SJSA1 (cell line): ENCODE measurements around the gene TRIM39. TPM values are rescaled to one million over a fixed set of nuclear protein-coding genes. Genes with fewer than 3 reads are reported as not detected.
"Not testable (repeated sequence)": the region's sequence is repeated elsewhere in the genome, so short reads cannot be mapped to it uniquely, and the experiment has no call there.

ENCODE experiments used
- DNase-seq, 2 experiments: peaks; one replicate each; pipeline ENCODE4 v3.0.0-alpha.2; 2015 to 2020; ENCODE audit warnings: low spot score in 2 of 2, low read depth in 1 of 2
- H3K27ac ChIP-seq: fragments of 250-450 bp; sonication (Bioruptor Pico); 2 replicates; pipeline ENCODE4 v1.5.1; 2020; ENCODE audit warnings: mild to moderate bottlenecking, moderate library complexity
- H3K27me3 ChIP-seq: fragments of 250-450 bp; sonication (Bioruptor Pico); replicated peaks from 2 replicates; pipeline ENCODE4 v1.5.1; 2020; ENCODE audit warnings: mild to moderate bottlenecking, moderate library complexity
- H3K36me3 ChIP-seq: fragments of 250-450 bp; sonication (Bioruptor Pico); 2 replicates; pipeline ENCODE4 v1.5.1; 2020; ENCODE audit warnings: mild to moderate bottlenecking
- H3K4me1 ChIP-seq: fragments of 250-450 bp; sonication (Bioruptor Pico); replicated peaks from 2 replicates; pipeline ENCODE4 v1.6.1; 2021; ENCODE audit warnings: mild to moderate bottlenecking
- H3K4me3 ChIP-seq: fragments of 250-450 bp; sonication (Bioruptor Pico); 2 replicates; pipeline ENCODE4 v1.5.1; 2020; ENCODE audit warnings: mild to moderate bottlenecking
- H3K9me3 ChIP-seq: fragments of 250-450 bp; sonication (Bioruptor Pico); replicated peaks from 2 replicates; pipeline ENCODE4 v1.5.1; 2020; ENCODE audit warnings: mild to moderate bottlenecking
- total RNA-seq: library from RNA; depleted of rRNA; stranded (reverse); fragments of >200 nt; shearing (Covaris generic); gene quantifications from 2 replicates; pipeline ENCODE4 v1.2.3, GENCODE V29; 2014; rRNA removed

The TRIM39 gene
- total RNA-seq = 9.0 and 14.7 TPM in 2 replicates

DNA sequence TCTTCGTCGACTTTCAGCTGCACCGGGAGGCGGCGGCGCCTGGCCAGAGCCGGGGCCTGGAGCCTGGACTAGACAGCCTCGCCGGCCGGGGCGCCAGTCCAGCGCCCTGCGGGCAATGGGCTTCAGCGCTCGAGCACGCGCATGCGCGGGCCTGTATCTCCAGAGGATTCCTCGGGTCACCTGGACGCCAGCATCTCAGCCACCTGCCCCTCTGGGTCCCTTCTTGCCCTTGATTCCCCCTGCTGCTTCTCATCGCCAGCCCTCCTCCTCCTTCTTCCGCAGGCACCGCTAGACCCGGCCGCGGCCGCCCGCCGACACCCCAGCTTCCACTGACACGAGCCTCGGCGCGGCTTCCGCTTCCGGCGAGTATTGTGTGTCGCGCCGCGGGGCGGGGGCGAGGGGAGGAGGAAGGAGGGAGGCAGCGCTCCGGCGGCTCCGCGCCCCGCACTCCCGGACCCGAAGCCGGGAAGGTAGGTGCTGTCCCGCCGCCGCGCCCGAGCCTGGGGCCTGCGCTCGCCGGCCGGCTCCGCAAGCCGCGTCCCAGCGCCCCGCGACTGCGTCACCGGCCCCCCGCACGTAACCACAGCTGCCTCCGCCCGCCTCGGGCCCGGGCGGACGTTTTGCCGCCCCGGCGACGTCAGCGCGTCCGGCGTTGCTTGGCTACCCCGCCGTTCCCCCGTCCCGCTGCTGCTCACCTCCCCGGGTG lies at the start of gene TRIM39:
TRIM39 (plus strand) TSS at position 402 of the 706 bp plus-strand sequence. CDS start 2,391 bp downstream, outside the sequence.
- peak within 1 kb of the TSS; percentile 95 for H3K4me3 ChIP-seq
- H3K27ac ChIP-seq = peak within 1 kb of the TSS; percentile 91
- H3K36me3 ChIP-seq = peaks cover 26% of the 10 kb centered on the region
- H3K27me3 ChIP-seq = no peaks in the 10 kb centered on the region
- H3K4me1 ChIP-seq = peaks cover 38% of the 10 kb centered on the region
- H3K9me3 ChIP-seq = no peaks in the 10 kb centered on the region
- DNase-seq = peak; percentile 85 to 96

DNA sequence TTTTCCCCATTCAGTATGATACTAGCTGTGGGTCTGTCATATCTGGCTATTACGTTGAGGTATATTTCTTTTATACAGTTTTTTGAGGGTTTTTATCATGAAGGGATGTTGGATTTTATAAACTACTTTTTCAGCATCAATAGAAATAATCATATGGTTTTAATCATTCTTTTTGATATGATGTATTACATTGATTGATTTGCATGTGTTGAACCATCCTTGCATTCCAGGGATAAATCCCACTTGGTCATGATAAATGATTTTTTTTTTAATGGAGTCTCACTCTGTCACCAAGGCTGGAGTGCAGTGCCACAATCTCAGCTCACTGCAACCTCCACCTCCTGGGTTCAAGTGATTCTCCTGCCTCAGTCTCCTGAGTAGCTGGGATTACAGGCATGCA lies 45.7 kb upstream of the TRIM39 start:
- H3K9me3 ChIP-seq = peaks cover 27% of the 10 kb centered on the region
- not testable (repeated sequence) for H3K4me1 ChIP-seq, H3K27me3 ChIP-seq, H3K4me3 ChIP-seq, H3K27ac ChIP-seq, H3K36me3 ChIP-seq, DNase-seq

DNA sequence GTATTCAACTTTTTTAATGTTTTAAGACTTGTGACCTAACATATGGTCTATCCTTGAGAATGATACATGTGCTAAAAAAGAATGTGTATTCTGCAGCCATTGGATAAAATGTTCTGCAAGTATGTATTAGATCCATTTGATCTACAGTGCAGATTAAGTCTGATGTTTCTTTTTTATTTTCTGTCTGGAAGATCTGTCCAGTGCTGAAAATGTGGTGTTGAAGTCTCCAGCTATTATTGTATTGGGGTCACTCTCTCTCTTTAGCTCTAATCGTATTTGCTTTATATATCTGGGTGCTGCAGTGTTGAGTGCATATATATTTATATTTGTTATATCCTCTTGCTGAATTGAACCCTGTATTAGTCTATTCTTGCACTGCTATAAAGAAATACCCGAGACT lies 44.2 kb upstream of the TRIM39 start:
- H3K4me3 ChIP-seq = no peak overlapping the region
- no peak for DNase-seq

DNA sequence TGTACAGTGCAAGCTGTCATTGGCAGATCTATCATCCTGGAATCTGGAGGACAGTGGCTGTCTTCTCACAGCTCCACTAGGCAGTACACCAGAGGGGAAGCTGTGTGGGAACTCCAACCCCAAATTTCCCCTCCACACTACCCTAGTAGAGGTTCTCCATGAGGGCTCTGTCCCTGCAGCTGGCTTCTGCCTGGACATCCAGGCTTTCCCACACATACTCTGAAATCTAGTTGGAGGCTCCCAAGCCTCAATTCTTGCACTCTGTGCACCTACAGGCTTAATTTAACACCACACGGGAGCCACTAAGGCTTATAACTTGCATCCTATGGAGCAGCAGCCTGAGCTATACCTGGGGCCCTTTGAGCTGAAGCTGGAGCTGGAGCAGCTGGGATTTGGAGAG lies 43.0 kb upstream of the TRIM39 start:
- Histone ChIP-seq H3K4me1 (no peaks in the 10 kb centered on the region), H3K27ac (no peak overlapping the region), H3K27me3 (no peaks in the 10 kb centered on the region), H3K9me3 (peaks cover 31% of the 10 kb centered on the region), H3K4me3 (no peak overlapping the region), H3K36me3 (peaks cover 3% of the 10 kb centered on the region)
- DNase-seq = no peak

More for the DNA sequence above, 44.2 kb upstream of the TRIM39 start:
- Histone ChIP-seq H3K36me3 (no peaks in the 10 kb centered on the region), H3K27me3 (no peaks in the 10 kb centered on the region), H3K27ac (no peak overlapping the region), H3K9me3 (peaks cover 27% of the 10 kb centered on the region), H3K4me1 (no peaks in the 10 kb centered on the region)

DNA sequence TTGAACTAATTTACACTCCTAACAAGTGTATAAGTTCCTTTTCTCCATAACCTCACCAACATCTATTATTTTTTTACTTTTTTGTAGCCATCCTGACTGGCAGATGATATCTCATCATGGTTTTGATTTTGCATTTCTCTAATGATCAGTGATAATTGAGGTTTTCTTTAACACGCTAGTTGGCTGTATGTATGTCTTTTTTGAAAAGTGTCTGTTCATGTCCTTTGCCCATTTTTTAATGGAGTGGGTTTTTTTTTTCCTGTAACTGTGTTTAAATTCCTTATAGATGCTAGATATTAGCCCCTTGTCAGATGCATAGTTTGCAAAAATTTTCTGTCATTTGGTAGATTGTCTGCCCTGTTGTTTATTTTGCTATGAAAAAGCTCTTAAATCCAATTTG lies 39.6 kb upstream of the TRIM39 start:
- no peak overlapping the region for H3K4me3 ChIP-seq
- H3K36me3 ChIP-seq = peaks cover 26% of the 10 kb centered on the region
- H3K4me1 ChIP-seq = no peaks in the 10 kb centered on the region
- H3K27me3 ChIP-seq = no peaks in the 10 kb centered on the region
- peaks cover 18% of the 10 kb centered on the region for H3K9me3 ChIP-seq
- DNase-seq = no peak
- H3K27ac ChIP-seq = no peak overlapping the region

DNA sequence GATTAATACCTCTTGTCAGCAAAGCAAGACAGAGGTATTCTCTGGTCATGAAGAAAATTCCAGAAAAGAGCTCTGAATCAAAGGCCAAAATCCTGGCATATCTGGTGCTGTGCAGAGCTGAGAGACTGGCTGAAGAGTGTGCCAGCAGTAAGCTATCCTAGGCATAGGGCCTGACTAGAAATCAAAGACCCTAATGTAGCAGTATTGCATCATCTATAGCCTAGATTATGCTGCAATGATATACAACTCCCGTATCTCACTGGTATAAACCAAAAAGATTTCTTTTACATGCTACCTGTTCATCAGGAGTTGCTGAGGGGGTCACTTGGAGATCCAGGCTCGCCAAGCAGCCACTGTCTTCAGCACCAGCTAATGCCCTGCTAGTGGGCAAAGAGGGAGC lies 30.9 kb upstream of the TRIM39 start:
- no peak overlapping the region for H3K4me3 ChIP-seq
- no peaks in the 10 kb centered on the region for H3K27me3 ChIP-seq
- DNase-seq = no peak
- H3K27ac ChIP-seq = no peak overlapping the region
- H3K9me3 ChIP-seq = no peaks in the 10 kb centered on the region
- H3K4me1 ChIP-seq = no peaks in the 10 kb centered on the region
- H3K36me3 ChIP-seq = peaks cover 40% of the 10 kb centered on the region

DNA sequence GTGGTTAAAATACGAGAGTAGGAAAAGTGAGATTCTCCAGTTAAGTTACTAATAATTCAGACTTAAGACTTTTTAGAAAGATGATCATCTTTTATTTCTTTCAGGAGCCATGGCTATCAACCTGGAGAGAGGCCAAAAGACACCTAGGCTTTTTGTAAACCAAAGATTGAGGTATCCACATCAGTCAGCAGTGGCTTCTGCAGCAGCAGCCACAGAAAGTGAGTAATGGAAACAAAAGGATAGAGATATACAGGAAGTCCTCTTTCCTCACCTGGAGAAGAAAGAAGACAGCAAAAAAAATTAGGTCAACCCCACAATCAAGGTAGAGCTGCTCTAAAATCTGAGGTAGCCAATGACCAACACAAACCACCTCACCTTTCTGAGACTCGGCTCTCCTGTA lies 22.7 kb upstream of the TRIM39 start:
- Histone ChIP-seq H3K4me3 (no peak overlapping the region), H3K9me3 (no peaks in the 10 kb centered on the region), H3K27me3 (no peaks in the 10 kb centered on the region), H3K27ac (no peak overlapping the region), H3K36me3 (peaks cover 17% of the 10 kb centered on the region), H3K4me1 (no peaks in the 10 kb centered on the region)
- no peak for DNase-seq

DNA sequence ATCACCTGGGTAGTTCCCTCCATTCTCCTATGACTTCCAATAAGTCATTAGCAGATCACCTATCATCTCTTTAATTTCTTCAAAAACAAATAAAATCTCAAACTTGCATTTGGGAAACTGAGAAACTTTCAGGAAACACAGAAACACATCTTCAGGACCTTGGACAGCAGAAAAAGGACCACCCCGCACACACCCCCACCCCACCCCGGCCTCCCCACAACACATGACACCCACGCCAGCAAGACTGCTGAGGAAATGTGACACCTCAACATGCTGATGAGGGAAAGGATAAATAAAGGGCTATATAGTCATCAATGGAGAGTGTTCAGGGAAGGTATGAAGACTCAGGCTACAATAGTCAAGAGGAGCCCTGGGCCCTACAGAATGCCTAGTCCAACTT lies 15.6 kb upstream of the TRIM39 start:
- Histone ChIP-seq H3K27ac (no peak overlapping the region), H3K36me3 (peaks cover 53% of the 10 kb centered on the region), H3K9me3 (no peaks in the 10 kb centered on the region), H3K4me3 (no peak overlapping the region), H3K27me3 (no peaks in the 10 kb centered on the region), H3K4me1 (no peaks in the 10 kb centered on the region)
- DNase-seq = no peak

DNA sequence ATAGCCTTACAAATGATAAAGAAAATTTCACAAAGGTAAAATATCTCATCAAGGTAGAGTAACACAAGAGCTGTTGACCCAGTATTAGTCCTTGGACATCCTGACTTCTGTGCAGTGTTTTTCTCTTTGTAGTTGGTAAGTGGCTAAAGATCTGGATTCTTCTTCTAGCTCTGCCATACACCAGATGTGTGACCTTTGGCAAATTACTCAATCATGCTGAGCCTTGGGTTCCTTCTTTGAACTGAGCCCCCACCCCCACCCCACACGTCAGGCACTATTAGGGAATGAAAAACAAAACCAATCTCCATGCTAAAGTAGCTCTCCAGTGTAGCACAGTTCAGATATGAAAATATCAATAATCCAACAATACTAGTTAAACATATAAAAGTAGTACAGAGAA lies 15.1 kb upstream of the TRIM39 start:
- Histone ChIP-seq H3K27me3 (no peaks in the 10 kb centered on the region), H3K4me3 (no peak overlapping the region), H3K27ac (no peak overlapping the region), H3K9me3 (no peaks in the 10 kb centered on the region), H3K4me1 (no peaks in the 10 kb centered on the region), H3K36me3 (peaks cover 59% of the 10 kb centered on the region)
- no peak for DNase-seq

DNA sequence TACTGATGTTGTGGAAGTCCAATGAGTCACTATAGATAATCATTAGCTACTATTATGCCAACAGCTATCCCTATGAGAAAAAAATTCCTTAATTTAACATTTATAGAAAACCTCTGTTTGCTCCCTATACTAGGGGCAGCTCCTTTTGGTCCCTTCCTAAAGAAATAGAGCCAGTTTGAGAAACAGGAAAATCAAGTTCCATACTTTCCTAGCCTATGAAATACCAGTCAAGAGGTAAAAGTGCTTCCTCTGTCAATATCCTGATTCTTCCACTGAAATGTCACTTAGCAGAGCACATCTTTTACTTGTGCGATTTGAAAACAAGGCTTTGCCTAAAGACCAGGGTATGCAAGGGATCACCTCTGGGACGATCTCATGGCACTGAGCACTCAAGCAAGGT lies 14.5 kb upstream of the TRIM39 start:
- Histone ChIP-seq H3K9me3 (no peaks in the 10 kb centered on the region), H3K27ac (no peak overlapping the region), H3K36me3 (peaks cover 61% of the 10 kb centered on the region), H3K4me1 (no peaks in the 10 kb centered on the region), H3K27me3 (no peaks in the 10 kb centered on the region), H3K4me3 (no peak overlapping the region)
- DNase-seq = no peak

DNA sequence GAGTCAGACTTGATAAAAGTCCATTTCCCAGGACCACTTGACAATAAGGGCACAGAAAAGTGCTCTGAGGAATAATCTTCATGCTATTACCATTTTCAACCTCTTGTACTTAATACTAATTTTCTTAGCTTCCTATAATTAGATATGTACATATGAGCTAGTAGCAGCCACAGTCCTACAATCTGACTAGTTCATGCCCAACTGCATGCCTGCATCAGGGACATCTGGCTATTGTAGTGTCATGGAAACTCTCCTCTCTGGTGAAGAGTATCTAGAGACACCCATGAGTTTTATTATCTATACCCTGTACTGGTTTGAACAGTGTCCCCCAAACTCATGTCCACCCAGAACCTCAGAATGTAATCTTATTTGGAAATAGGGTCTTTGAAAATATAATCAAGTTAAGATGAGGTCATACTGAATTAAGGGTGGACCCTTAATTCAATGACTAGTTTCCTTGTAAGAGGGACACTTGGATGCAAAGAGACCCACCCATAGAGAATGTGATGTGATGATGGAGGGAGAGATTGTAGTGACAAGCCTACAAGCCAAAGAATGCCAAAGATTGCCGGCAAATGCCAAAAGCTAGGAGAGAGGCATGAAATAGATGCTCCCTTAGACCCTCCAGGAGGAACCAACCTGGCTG lies 13.9 kb upstream of the TRIM39 start:
- no peaks in the 10 kb centered on the region for H3K4me1 ChIP-seq
- no peak overlapping the region for H3K27ac ChIP-seq
- H3K36me3 ChIP-seq = peaks cover 65% of the 10 kb centered on the region
- H3K27me3 ChIP-seq = no peaks in the 10 kb centered on the region
- no peak for DNase-seq
- H3K9me3 ChIP-seq = no peaks in the 10 kb centered on the region
- no peak overlapping the region for H3K4me3 ChIP-seq

DNA sequence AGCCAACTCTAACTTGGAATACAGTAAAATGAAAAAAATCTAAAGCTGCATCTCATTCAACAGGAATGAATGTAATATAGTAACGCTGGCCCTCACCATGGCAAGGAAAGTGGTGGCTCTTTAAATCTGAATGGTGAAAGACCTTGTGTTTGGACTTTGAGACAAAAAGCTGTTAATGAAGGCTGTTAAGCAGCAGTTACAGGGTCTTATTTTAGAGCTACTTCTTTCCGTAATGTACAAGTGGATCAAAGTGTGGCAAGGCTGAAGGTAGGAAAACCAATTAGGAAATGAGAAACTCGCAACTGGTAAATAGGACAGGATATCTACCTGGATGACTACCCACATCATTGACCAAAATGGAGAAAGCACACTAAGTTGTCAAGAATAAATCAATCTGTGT lies 11.6 kb upstream of the TRIM39 start:
- H3K9me3 ChIP-seq = no peaks in the 10 kb centered on the region
- H3K27me3 ChIP-seq = no peaks in the 10 kb centered on the region
- peaks cover 53% of the 10 kb centered on the region for H3K36me3 ChIP-seq
- no peak overlapping the region for H3K27ac ChIP-seq
- no peak for DNase-seq
- H3K4me1 ChIP-seq = no peaks in the 10 kb centered on the region
- H3K4me3 ChIP-seq = no peak overlapping the region

DNA sequence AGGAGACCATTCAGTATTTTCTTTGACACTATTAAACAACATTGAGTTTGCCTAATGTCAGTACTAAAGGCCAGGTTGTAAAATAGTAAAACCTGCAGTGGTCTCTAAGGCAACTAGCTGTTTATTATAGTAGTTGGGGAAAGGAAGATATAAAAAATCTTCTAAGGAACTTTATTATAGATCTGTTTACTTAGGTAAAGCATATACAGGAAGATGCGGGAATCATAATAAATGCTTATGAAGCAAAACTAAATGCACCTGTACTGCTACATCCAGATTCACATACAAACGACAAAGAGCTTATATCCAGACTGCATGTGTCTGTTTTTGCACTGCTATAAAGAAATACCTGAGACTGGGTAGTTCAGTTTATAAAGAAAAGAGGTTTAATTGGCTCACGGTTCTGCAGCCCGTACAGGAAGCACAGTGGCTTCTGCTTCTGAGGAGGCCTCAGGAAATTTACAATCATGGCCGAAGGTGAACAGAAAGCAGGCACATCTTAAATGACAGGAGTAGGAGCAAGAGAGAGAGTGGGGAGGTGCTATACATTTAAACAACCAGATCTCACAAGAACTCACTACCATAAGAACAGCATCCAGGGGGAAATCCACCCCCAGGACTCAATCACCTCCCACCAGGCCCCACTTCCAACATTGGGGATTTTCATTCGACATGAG lies 8.7 kb upstream of the TRIM39 start:
- Histone ChIP-seq H3K4me3 (no peak overlapping the region), H3K27me3 (no peaks in the 10 kb centered on the region), H3K4me1 (peaks cover 12% of the 10 kb centered on the region), H3K9me3 (no peaks in the 10 kb centered on the region), H3K36me3 (peaks cover 45% of the 10 kb centered on the region), H3K27ac (no peak overlapping the region)
- DNase-seq = no peak

DNA sequence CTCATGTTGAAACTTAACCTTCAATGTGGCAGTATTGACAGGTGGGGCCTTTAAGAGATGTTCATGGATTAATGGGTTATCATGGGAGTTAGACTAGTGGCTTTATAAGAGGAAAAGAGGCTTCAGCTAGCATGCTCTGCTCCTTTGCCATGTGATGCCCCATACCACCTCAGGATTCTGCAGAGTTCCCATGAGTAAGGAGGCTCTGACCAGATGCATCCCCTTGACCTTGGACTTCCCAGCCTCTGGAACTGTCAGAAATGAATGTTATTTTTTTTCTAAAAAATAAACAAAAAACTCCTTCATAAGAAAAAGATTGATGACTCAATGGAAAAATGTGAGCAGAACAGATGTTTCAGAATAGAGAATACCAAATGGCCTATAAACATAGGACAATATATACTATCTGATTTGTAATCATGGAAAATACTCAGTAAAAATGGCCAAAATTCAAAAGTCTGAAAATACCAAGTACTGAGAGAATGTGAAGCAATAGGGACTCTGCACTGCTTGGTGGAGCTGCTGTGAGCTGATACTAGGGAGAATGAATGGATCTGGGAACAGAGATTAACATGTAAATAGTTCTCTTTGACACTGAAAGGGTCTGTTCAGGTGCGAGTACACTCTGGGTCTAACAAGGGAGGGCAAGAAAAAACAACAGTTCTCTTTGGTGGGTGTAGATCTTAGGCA lies 7.4 kb upstream of the TRIM39 start:
- Histone ChIP-seq H3K27me3 (no peaks in the 10 kb centered on the region), H3K4me1 (peaks cover 24% of the 10 kb centered on the region), H3K36me3 (peaks cover 34% of the 10 kb centered on the region), H3K9me3 (no peaks in the 10 kb centered on the region), H3K4me3 (no peak overlapping the region), H3K27ac (no peak overlapping the region)
- no peak for DNase-seq
